Measurements from ENCODE around the gene EFNA5. TPM values are rescaled to one million over a fixed set of nuclear protein-coding genes. Genes with fewer than 3 reads are reported as not detected.

Gene EFNA5
- total RNA-seq, 2 experiments from 2014 or later: not detected

DNA sequence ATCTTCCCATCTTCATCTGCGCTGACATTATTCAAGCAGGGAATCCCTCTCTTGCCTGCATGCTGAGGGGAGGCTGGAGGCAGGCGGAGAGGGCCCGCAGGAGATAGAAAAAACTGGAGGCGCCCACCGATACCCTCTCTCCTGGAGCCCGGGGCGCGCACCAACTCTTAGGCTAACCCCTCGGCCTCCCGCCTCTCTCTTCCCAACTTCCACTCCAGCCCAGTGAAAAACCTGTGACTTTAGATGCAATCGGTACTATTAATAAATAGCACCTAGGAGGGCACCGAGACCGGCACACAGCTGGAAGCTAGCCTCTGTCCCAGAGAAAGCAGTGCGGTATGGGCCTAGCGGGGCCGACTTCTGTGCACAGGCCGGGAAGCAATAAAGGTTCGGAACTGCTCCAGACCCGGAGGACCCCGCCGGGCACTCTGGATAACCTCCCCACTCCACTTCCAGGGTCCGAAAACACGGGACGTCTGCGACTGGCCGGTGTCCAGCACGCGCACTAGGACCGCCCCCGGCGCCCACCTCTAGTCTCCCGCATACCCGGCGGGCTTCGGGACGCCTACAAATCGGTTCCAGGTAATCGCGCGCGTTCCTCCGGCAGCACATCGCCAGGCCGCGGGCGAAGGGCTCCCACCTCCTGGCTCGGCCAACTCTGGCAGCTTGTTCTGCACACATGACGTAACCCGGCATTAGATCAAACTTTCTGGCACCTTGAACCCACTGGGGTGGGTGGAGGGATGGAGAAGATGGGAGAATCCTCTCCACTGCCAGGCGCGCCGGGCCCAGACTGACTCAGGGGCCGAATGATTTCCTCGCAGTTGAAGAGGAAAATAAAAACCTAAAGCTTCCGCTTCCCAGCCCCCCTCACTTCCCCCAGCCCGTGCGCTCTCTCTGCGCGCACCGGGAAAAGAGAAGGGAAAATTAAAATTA lies 1.4 kb downstream of the EFNA5 start:
- no peak for DNase-seq

DNA sequence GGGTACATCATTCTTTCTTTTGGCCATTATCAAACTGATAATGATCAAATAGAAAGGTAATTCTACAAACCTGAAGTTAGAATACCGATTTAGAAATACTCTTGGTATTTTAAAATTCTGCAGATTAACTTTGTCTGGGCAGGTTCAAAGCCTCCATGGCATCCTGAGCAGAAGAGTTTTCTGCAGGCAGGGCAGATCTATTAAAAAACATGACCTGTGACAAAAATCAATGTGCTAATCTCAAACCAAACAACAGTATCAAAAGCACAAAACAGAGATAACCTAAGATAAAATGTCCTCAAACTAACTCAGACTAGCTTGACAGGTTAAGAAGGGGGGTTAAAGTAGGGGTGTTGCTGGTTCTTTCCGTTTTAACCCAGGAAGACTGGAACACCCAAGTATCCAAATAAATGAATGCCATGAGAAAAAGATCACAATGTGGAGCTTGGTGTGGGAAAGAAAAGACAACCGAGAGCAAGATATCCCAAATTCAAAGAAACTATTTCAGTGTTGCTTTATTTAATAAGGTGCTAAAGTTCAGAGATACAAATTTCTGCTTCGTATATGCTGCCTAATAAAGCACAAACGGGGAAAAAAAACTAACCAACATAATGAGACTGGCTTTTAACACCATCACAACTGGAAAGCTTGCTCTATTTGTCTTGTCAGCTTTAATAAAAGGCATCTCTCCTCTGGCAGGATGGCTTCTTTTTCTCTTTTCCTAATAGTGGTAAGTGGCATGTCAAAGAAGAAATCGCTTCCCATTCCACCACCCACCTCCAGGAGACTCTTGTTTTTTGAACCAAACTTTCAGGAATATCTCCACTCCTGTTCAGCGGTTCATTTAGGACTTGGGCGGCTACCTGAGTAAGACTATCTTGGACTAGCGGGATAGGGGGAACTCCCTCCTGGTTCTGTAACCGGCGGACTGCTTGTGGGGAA lies 2.3 kb downstream of the EFNA5 start:
- POLR2A ChIA-PET: no interaction called here
- CTCF ChIA-PET: no interaction called here
- no peak for DNase-seq
- Mint-ChIP-seq H3K27me3 (peaks cover 63% of the 10 kb centered on the region), H3K4me3 (no peak overlapping the region), H3K36me3 (ENCODE audit: low read depth) (no peaks in the 10 kb centered on the region), H3K9me3 (no peaks in the 10 kb centered on the region), H3K27ac (no peak overlapping the region), H3K4me1 (peaks cover 26% of the 10 kb centered on the region)

More for the DNA sequence above, 1.4 kb downstream of the EFNA5 start:
- ChIA-PET CTCF (no interaction called here), POLR2A (no interaction called here)
- Mint-ChIP-seq H3K9me3 (no peaks in the 10 kb centered on the region), H3K4me1 (peaks cover 30% of the 10 kb centered on the region), H3K27me3 (peaks cover 72% of the 10 kb centered on the region), H3K4me3 (peak overlapping the region; percentile 17), H3K36me3 (ENCODE audit: low read depth) (no peaks in the 10 kb centered on the region), H3K27ac (no peak overlapping the region)

DNA sequence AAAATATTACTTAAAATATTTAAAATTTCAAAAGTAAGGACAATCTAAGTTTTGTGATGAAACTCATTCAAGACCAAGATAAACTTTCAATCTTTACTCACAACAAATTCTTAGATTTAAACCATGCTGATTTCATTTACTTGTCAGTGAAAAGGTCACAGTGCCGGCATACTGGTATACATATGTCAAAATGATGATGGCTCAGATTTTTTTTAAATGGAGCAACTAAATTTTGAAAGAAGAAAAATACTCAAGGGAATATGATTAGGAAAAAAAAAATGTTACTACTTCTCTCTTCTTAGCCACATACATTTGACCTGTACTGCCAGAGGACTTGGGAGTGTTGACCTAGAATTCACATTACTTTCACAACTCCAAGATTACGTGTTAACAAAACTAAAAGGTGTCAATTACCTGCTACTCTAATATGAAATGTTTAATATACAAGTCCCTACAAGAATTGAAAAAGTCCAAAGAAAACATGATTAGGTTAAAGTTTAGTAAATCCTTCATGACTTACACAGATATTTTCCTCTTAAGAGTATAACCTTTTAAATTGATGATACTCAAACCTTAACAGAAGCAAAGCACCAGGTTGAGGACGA lies 4.6 kb downstream of the EFNA5 start:
- Mint-ChIP-seq H3K4me3 (no peak overlapping the region), H3K9me3 (no peaks in the 10 kb centered on the region), H3K36me3 (ENCODE audit: low read depth) (no peaks in the 10 kb centered on the region), H3K4me1 (peaks cover 10% of the 10 kb centered on the region), H3K27ac (no peak overlapping the region), H3K27me3 (peaks cover 46% of the 10 kb centered on the region)
- POLR2A ChIA-PET: no interaction called here
- CTCF ChIA-PET: no interaction called here
- DNase-seq: no peak

DNA sequence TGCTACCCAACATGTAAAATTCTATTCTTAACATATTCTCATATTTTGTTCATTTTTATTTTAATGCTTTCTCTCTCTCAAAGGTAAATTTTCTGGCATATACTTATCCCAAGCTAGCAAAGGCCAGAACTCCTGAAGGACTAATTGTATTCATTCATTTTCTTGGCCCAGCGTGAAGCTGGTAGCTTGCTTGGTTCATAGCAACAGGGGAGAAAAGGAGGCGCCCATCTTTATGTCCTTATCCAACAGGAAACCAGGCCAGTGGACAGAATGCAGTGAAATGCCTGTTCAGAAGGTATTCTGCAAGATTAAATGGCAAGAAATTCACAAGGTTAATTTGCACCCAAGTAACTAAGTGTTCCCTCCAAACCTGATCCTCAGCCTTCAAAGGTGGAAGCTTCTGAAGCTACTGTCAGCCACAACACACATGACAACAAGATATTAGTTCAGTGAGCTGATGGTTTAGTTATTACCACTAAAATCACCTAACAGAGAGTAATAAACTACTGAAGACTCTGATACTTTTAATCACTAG lies 5.6 kb downstream of the EFNA5 start:
- Mint-ChIP-seq H3K4me1 (peaks cover 4% of the 10 kb centered on the region), H3K27ac (no peak overlapping the region), H3K36me3 (ENCODE audit: low read depth) (no peaks in the 10 kb centered on the region), H3K4me3 (no peak overlapping the region), H3K27me3 (peaks cover 40% of the 10 kb centered on the region), H3K9me3 (no peaks in the 10 kb centered on the region)
- POLR2A ChIA-PET: no interaction called here
- DNase-seq: no peak
- CTCF ChIA-PET: no interaction called here

DNA sequence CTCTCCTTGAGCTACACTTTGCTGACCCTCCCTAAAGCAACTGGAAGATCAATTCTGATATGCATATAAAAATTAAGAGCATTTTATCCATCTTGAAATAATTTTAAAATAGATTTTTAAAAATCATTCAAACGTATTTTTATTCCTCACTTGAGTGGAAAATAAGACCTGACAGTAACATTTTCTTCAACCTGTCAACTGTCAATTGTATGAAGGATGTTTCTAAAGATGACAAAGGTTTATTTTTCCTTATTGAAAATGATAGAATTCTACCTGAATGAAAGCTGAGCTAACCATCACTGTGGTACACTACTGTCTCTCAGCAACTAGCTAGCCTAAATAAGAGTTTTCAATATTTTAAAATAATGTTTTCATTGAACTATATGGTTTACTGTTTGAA lies 7.0 kb downstream of the EFNA5 start:
- H3K36me3 Mint-ChIP-seq (ENCODE audit: low read depth): no peaks in the 10 kb centered on the region
- no peaks in the 10 kb centered on the region for H3K4me1 Mint-ChIP-seq
- peaks cover 27% of the 10 kb centered on the region for H3K27me3 Mint-ChIP-seq
- ChIA-PET POLR2A (no interaction called here), CTCF (interaction anchor here (1.0 kb wide), 2 partner anchors 13 to 91 kb away, joined by 3 read pairs; no protein-coding TSS in a partner anchor)
- H3K4me3 Mint-ChIP-seq: no peak overlapping the region
- no peaks in the 10 kb centered on the region for H3K9me3 Mint-ChIP-seq
- no peak overlapping the region for H3K27ac Mint-ChIP-seq
- no peak for DNase-seq

DNA sequence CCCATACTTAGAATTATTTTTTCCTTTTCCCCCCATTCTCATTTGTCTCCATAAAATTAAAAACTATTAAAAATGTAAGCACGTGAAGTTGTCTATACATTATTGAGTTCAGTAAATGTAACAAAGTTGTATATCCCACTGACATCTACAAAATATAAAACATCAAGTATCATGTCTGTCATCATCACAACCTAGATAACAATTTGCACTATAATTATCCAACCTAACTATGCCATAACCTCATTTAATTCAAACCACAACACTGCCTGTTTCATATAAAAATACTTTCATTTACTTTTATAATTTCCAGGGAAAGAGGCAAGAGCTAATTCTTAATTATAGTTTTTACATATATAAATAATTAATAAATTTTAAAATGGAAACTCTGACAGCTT lies 9.1 kb downstream of the EFNA5 start:
- no peak for DNase-seq
- Mint-ChIP-seq H3K27ac (no peak overlapping the region), H3K27me3 (peaks cover 19% of the 10 kb centered on the region), H3K4me1 (no peaks in the 10 kb centered on the region), H3K36me3 (ENCODE audit: low read depth) (no peaks in the 10 kb centered on the region), H3K4me3 (no peak overlapping the region), H3K9me3 (no peaks in the 10 kb centered on the region)
- ChIA-PET CTCF (interaction anchor here (2.0 kb wide), 1 partner anchor 12 kb away, joined by 8 read pairs; no protein-coding TSS in a partner anchor), POLR2A (no interaction called here)

DNA sequence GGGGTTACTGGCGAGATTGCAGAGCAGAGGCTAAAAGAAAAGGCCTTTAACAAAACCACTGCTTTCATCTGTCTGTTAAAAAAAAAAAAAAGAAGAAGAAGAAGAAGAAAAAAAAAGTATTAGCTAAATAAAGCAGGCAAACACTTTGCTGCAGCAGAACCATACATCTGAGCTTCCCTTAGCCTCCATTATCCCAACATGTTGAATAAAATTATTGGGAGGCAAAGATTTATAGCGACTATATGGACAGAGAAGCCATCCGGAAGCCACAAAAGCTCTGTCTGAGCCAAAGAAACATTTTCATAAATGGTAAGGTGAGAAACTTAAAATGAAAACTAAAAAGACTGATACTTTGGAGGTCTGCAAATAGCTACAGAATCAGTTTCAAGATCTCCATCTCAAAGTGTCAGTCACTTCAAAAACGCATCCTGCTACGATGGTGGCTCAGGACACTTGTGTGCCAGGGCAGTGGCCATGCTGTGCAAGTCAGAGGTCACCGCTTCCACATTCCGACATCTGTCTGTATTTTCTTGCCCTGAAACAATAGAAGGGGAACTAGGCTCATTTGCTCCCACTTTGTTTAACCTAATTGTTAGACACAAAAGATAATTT lies 9.6 kb downstream of the EFNA5 start:
- no peaks in the 10 kb centered on the region for H3K36me3 Mint-ChIP-seq (ENCODE audit: low read depth)
- no peaks in the 10 kb centered on the region for H3K9me3 Mint-ChIP-seq
- H3K27ac Mint-ChIP-seq: no peak overlapping the region
- peaks cover 15% of the 10 kb centered on the region for H3K27me3 Mint-ChIP-seq
- ChIA-PET POLR2A (no interaction called here), CTCF (interaction anchor here (2.0 kb wide), 1 partner anchor 13 kb away, joined by 8 read pairs; no protein-coding TSS in a partner anchor)
- no peak overlapping the region for H3K4me3 Mint-ChIP-seq
- no peaks in the 10 kb centered on the region for H3K4me1 Mint-ChIP-seq
- no peak for DNase-seq

DNA sequence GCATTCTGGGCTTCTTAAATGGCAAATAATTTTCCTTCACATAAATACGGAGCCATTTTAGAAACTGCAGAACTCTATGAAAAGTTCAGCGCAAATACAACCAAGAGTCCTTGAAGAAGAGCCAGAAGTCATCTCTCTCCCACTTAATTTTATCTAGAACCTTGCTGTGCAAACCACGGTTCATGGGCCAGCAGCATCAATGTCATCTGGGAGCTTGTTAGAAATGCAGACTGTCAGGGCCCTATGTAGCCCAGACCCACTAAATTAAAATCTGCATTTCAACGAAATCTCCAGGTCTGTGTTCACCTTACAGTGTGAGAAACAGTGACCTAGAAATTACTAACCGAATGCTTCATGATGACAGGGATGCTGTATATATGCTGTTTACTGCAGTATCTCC lies 12.2 kb downstream of the EFNA5 start:
- H3K27ac Mint-ChIP-seq: no peak overlapping the region
- CTCF ChIA-PET: no interaction called here
- H3K4me3 Mint-ChIP-seq: no peak overlapping the region
- no peaks in the 10 kb centered on the region for H3K36me3 Mint-ChIP-seq (ENCODE audit: low read depth)
- POLR2A ChIA-PET: no interaction called here
- no peak for DNase-seq
- H3K4me1 Mint-ChIP-seq: no peaks in the 10 kb centered on the region
- peaks cover 11% of the 10 kb centered on the region for H3K27me3 Mint-ChIP-seq
- H3K9me3 Mint-ChIP-seq: no peaks in the 10 kb centered on the region

DNA sequence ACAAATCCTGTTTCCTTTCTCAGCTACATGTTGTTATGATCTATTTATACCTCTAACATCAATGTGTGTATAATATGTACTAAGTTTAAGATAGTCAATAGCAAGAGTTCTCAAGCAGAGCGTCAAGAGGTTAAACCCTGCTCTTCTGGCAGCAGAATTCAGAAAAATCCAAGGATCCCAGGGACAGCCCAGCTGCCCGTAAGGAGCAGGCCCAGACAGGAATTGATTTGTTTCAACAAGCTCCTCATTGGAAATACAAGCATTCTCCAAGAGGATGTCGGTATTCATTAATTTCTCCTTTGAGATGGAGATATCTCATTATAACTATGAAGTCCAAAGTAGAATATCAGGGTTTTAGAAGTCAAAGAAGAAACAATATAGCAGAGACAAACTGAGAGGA lies 14.9 kb downstream of the EFNA5 start:
- no peak overlapping the region for H3K27ac Mint-ChIP-seq
- POLR2A ChIA-PET: no interaction called here
- no peaks in the 10 kb centered on the region for H3K4me1 Mint-ChIP-seq
- peaks cover 17% of the 10 kb centered on the region for H3K27me3 Mint-ChIP-seq
- DNase-seq: no peak
- H3K4me3 Mint-ChIP-seq: no peak overlapping the region
- no peaks in the 10 kb centered on the region for H3K36me3 Mint-ChIP-seq (ENCODE audit: low read depth)
- H3K9me3 Mint-ChIP-seq: no peaks in the 10 kb centered on the region
- CTCF ChIA-PET: no interaction called here

DNA sequence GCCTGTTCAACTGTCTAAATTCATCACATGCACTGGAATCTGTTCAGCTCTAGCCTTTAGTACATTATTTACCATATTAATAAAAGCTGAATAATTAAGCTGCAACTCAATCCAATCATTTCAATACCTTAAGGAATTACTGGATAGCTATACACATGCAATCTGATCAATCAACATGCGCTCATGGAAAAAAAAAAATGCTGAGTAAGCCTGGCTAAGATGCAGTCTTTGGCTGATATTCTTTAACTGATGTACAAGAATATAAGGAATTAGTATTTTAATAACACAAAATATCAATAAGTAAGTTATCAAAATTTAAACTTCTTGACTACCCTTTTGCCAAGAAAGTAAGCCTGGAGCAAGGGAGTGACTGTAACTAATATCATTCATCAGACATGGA lies 15.9 kb downstream of the EFNA5 start:
- no peaks in the 10 kb centered on the region for H3K36me3 Mint-ChIP-seq (ENCODE audit: low read depth)
- ChIA-PET POLR2A (no interaction called here), CTCF (no interaction called here)
- no peak for DNase-seq
- H3K27me3 Mint-ChIP-seq: peaks cover 18% of the 10 kb centered on the region
- H3K4me3 Mint-ChIP-seq: no peak overlapping the region
- H3K4me1 Mint-ChIP-seq: no peaks in the 10 kb centered on the region
- no peaks in the 10 kb centered on the region for H3K9me3 Mint-ChIP-seq
- no peak overlapping the region for H3K27ac Mint-ChIP-seq

DNA sequence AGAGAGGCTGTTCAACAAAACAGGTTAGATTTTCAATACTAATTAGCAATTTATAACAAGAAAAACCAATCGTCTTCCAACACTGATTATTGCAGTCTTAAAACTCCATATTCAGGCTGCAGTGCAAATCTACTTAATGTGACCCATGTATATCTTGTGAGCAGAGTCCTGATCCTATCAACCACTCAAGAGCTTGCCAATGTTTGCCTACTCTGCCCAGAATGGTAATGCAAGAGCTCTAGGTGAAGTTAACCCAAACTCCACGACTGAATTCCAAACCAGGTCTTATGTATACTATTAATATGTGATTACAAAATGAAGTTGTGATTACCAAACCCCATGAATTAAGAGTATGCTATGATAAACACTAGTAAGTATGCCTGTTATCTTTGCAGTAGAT lies 17.1 kb downstream of the EFNA5 start:
- Mint-ChIP-seq H3K9me3 (no peaks in the 10 kb centered on the region), H3K4me1 (no peaks in the 10 kb centered on the region), H3K36me3 (ENCODE audit: low read depth) (no peaks in the 10 kb centered on the region), H3K27me3 (peaks cover 18% of the 10 kb centered on the region), H3K27ac (no peak overlapping the region), H3K4me3 (no peak overlapping the region)
- DNase-seq: no peak
- ChIA-PET CTCF (no interaction called here), POLR2A (no interaction called here)

DNA sequence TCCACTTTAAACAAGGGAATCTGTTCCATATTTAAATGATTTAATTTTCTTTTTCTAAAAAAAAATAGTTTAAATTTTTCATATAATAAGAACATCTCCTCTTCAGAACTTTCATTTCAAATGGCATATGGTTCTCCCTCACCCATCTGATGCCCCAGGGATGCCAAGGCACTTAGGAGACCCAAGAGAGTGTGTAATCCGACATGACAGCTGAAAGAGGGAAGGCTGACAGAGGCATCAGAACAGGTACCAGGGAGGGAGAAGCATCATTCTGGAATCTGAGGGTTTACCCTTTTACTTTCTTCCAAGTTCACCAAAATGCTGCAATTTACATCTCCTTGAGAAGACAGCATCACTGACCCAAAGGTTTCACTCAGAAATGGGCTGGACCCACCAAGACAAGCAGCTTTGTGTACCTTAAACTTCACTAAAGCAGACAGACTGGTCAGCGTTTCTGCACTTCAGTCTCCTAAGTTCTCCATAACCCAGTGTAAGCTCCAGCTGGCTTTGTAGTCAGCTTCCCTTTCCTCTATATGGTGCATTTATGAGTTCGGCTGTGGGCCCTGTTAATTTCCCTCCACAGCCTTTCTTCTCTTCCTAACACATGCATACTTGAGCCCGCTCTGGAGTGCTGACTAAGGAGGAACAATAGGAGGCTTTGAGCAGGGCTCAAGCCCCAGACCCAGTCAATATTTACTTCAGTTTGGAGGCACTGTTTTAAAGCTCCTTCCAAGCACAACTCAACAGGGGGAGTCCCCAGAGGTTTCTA lies 17.7 kb downstream of the EFNA5 start:
- H3K4me3 Mint-ChIP-seq: no peak overlapping the region
- H3K4me1 Mint-ChIP-seq: no peaks in the 10 kb centered on the region
- H3K27ac Mint-ChIP-seq: no peak overlapping the region
- H3K9me3 Mint-ChIP-seq: no peaks in the 10 kb centered on the region
- ChIA-PET CTCF (no interaction called here), POLR2A (no interaction called here)
- no peaks in the 10 kb centered on the region for H3K36me3 Mint-ChIP-seq (ENCODE audit: low read depth)
- no peak for DNase-seq
- peaks cover 14% of the 10 kb centered on the region for H3K27me3 Mint-ChIP-seq
